Stimulated activated CD4-positive, alpha-beta T cell treated with anti-CD3 and anti-CD28 coated beads, TNF-alpha, amount 100 ng/mL, for 24 hours (primary cell): ENCODE measurements around the gene ZNF33B.
"Not testable (repeated sequence)": the region's sequence is repeated elsewhere in the genome, so short reads cannot be mapped to it uniquely, and the experiment has no call there.

Experiments used
- DNase-seq, 3 experiments: peaks; one replicate each; pipeline ENCODE4 v3.0.0-alpha.2; 2020; ENCODE audit warnings: low read depth in 3 of 3

ZNF33B gene

GRCh38 chr10:42615419-42615818 lies 23.0 kb downstream of the ZNF33B start:
- DNase-seq, result no peak

GRCh38 chr10:42609872-42610271 lies 28.5 kb downstream of the ZNF33B start:
- no peak for DNase-seq

GRCh38 chr10:42598249-42598873 lies 40.0 kb downstream of the ZNF33B start:
- no peak for DNase-seq

- no peak for DNase-seq
Measured at GRCh38 chr10:42596196-42596595, 42.2 kb downstream of the ZNF33B start.

GRCh38 chr10:42594246-42594650 lies 44.1 kb downstream of the ZNF33B start:
- DNase-seq, result no peak

- DNase-seq, result no peak
Measured at GRCh38 chr10:42593284-42593683, 45.1 kb downstream of the ZNF33B start.

GRCh38 chr10:42583828-42584227 lies 54.5 kb downstream of the ZNF33B start:
- no peak for DNase-seq

- DNase-seq, result no peak
Measured at GRCh38 chr10:42578019-42578418, 60.4 kb downstream of the ZNF33B start.

- no peak for DNase-seq
Measured at GRCh38 chr10:42576338-42576737, 62.0 kb downstream of the ZNF33B start.

- DNase-seq, result no peak
Measured at GRCh38 chr10:42574336-42574735, 64.0 kb downstream of the ZNF33B start.

GRCh38 chr10:42556931-42557330 lies 81.4 kb downstream of the ZNF33B start:
- DNase-seq, result no peak

- not testable (repeated sequence) for DNase-seq
Measured at GRCh38 chr10:42553576-42553975, 84.8 kb downstream of the ZNF33B start.

GRCh38 chr10:42553064-42553407 lies 85.3 kb downstream of the ZNF33B start:
- DNase-seq, result no peak

- DNase-seq, result peak; percentile 90 to 94 (median 91)
Measured at GRCh38 chr10:42552188-42553063, 85.9 kb downstream of the ZNF33B start.

- no peak for DNase-seq
Measured at GRCh38 chr10:42551582-42552187, 86.7 kb downstream of the ZNF33B start.

GRCh38 chr10:42549851-42550250 lies 88.5 kb downstream of the ZNF33B start:
- no peak for DNase-seq

GRCh38 chr10:42548254-42548653 lies 90.1 kb downstream of the ZNF33B start:
- DNase-seq, result no peak

GRCh38 chr10:42544945-42545344 lies 93.4 kb downstream of the ZNF33B start:
- DNase-seq, result no peak

GRCh38 chr10:42543840-42544372 lies 94.5 kb downstream of the ZNF33B start:
- no peak for DNase-seq
